Measurements from ENCODE around the gene CARD11. TPM values are rescaled to one million over a fixed set of nuclear protein-coding genes. Genes with fewer than 3 reads are reported as not detected.

CARD11 gene
- total RNA-seq, 6 experiments from 2014 or later = 0.37 to 0.90 (median 0.50) TPM

DNA sequence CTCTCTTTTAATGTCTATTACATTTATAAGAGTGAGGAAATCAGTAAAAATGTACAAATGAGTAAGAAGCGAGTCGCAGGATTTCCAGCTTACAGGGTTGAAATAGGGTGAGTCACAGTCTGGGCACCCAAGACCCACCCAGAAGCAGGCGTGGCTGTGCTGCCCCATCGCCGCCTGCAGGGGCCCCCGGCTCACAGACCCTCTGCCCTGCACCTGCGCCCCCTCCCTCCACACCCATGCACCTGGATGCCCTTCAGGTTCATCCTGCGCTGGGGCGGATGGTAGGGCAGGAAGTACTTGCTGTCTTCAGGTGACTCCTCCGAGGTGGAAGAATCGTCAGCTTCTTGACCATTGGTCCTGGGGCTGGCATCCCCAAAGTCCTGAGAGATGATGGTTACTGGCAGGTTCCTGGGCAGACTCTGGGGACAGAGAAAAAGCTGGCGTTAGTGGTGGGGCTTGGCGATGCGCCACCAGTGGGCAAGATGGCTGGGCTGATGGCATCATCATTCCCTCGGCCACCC lies 109.4 kb downstream of the CARD11 start:
- ATAC-seq = no peak
- H3K4me1 ChIP-seq = peaks cover 0 to 7% (median 0%) of the 10 kb centered on the region in 4 donors
- H3K36me3 ChIP-seq = no peaks in the 10 kb centered on the region
- DNase-seq = peak in 2 of 3 donors; percentile 17 to 39
- H3K27ac ChIP-seq = no peak overlapping the region
- H3K9me3 ChIP-seq = no peaks in the 10 kb centered on the region
- 55% methylated on average over 3 of the region's 15 CpGs for WGBS (ENCODE audit: insufficient coverage, low coverage, low lambda C conversion rate, missing lambda C conversion rate)
- no peaks in the 10 kb centered on the region for H3K27me3 ChIP-seq
- H3K4me3 ChIP-seq = no peak overlapping the region
- intact Hi-C loops (cut with DNase I) = no loop called here
- TF ChIP-seq POLR2A (IDR thresholded peaks at IDR 0.05) = no peak
- TF ChIP-seq, protein P1, sequence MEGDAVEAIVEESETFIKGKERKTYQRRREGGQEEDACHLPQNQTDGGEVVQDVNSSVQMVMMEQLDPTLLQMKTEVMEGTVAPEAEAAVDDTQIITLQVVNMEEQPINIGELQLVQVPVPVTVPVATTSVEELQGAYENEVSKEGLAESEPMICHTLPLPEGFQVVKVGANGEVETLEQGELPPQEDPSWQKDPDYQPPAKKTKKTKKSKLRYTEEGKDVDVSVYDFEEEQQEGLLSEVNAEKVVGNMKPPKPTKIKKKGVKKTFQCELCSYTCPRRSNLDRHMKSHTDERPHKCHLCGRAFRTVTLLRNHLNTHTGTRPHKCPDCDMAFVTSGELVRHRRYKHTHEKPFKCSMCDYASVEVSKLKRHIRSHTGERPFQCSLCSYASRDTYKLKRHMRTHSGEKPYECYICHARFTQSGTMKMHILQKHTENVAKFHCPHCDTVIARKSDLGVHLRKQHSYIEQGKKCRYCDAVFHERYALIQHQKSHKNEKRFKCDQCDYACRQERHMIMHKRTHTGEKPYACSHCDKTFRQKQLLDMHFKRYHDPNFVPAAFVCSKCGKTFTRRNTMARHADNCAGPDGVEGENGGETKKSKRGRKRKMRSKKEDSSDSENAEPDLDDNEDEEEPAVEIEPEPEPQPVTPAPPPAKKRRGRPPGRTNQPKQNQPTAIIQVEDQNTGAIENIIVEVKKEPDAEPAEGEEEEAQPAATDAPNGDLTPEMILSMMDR (IDR thresholded peaks at IDR 0.05) = no peak

DNA sequence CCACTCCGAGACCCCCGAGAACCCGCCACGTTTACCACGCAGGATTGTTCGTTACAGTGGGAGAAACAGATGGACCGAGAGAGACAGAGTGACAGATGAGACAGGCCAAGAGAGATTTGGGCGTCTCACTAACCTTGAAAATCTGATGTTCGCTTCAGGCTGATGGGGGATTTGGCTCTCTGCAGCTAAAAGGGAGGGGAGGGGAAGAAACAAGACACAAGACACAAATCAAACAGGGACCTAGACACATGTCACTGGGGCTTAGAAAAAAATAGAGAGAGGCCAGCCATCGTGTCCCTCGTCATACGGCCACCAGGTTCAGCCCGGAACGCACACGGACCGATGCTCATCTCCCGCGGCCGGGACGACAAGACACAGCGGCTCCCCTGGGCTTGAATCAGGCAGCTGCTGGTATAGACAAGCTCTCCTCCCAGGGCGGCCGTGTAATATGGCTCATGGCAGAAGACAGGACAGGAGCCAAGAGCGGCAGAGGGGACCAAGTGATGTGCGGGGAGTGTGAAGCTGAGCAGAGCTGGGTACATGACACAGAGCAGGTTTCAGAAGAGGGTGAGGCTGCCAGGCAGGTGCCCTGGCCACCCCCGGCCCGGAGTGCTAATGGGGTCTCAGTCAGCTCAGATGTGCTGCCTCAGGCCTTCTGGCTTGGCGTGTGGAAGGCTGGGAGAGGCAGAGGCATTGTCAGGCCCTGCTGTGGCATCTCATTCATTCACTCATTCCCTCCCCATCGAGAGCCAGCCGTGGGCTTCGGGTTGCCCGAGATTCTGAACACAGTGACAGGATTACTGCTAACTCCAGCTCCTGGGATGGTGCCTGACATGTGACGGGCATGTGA lies 111.0 kb downstream of the CARD11 start:
- no peaks in the 10 kb centered on the region for H3K9me3 ChIP-seq
- no peaks in the 10 kb centered on the region for H3K27me3 ChIP-seq
- peak in 2 of 3 donors; percentile 8 to 40 for DNase-seq
- H3K4me3 ChIP-seq = no peak overlapping the region
- 47% methylated on average over 19 of the region's 33 CpGs for WGBS (ENCODE audit: insufficient coverage, low coverage, low lambda C conversion rate, missing lambda C conversion rate)
- no peaks in the 10 kb centered on the region for H3K36me3 ChIP-seq
- ATAC-seq = no peak
- TF ChIP-seq, protein P1 (IDR thresholded peaks at IDR 0.05) = no peak
- no peak for TF ChIP-seq POLR2A (IDR thresholded peaks at IDR 0.05)
- intact Hi-C loops (cut with DNase I) = no loop called here
- no peak overlapping the region for H3K27ac ChIP-seq
- H3K4me1 ChIP-seq = peaks cover 0 to under 1% (median 0%) of the 10 kb centered on the region in 4 donors

DNA sequence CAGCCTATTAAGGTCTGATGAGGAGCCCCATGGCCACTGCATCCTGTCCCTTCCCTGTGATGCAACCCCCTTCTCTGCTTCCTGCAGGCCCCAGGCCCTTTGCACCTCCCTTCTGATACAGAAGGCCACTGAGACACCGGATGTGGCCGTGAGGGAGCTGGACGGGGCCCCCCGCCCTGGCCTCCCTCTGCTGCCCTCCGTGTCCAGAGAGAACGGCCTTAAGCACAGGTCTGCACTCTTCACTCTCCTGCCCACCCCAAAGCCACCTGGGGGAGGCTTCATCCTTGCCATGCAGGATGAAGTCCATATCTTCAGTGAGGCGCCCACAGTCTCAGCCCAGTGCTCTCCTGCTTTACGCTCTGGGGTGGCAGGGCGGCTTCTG lies 112.6 kb downstream of the CARD11 start:
- H3K27me3 ChIP-seq = no peaks in the 10 kb centered on the region
- H3K27ac ChIP-seq = no peak overlapping the region
- H3K4me3 ChIP-seq = no peak overlapping the region
- WGBS (ENCODE audit: insufficient coverage, low coverage, low lambda C conversion rate, missing lambda C conversion rate) = no CpG with 5 or more reads among the region's 9 CpGs
- TF ChIP-seq, protein P1 (IDR thresholded peaks at IDR 0.05) = no peak
- TF ChIP-seq POLR2A (IDR thresholded peaks at IDR 0.05) = no peak
- intact Hi-C loops (cut with DNase I) = no loop called here
- DNase-seq (peak in 2 of 3 donors; percentile 6 to 21), ATAC-seq (no peak)
- H3K9me3 ChIP-seq = no peaks in the 10 kb centered on the region
- no peaks in the 10 kb centered on the region for H3K4me1 ChIP-seq
- H3K36me3 ChIP-seq = no peaks in the 10 kb centered on the region

DNA sequence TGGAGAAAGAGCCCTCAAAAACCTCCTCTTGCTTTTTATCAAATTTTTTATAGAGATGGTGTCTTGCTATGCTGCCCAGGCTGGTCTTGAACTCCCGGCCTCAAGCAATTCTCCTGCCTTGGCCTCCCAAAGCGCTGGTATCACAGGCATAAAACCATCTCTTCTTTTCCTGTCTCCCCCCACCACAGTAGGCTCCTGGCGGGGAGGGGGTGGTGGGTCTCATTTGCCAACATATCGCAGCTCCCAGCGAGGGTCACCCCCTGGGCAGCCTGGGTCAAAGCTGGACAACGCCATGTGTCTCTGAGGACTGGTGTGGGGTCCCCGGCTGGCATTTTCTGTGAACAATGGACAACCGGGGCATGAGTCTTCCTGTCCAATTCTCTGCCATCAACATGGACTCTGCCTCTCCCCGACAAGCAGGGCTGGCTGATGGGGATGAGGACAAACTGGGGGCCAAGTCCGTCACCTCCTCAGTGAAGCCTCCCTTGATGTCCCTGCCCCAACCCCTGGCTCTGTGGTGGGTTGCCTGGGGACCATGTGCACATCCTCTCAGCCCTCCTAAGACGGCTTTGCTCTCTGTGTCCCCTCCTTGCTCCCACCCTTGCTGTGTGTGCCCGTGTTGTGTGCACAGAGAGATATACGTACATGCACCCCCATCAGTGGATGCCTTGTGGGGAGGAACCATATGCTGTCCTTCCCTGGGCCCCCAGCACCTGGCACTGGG lies 113.2 kb downstream of the CARD11 start:
- no peaks in the 10 kb centered on the region for H3K4me1 ChIP-seq
- 87% methylated on average over 6 of the region's 13 CpGs for WGBS (ENCODE audit: insufficient coverage, low coverage, low lambda C conversion rate, missing lambda C conversion rate)
- H3K9me3 ChIP-seq = no peaks in the 10 kb centered on the region
- no peak for ATAC-seq
- TF ChIP-seq, protein P1 (IDR thresholded peaks at IDR 0.05) = no peak
- TF ChIP-seq POLR2A (IDR thresholded peaks at IDR 0.05) = no peak
- H3K27ac ChIP-seq = no peak overlapping the region
- no peaks in the 10 kb centered on the region for H3K27me3 ChIP-seq
- intact Hi-C loops (cut with DNase I) = no loop called here
- no peaks in the 10 kb centered on the region for H3K36me3 ChIP-seq
- DNase-seq = no peak
- no peak overlapping the region for H3K4me3 ChIP-seq

Measured in right lobe of liver (tissue), 6 donors.